Measurements from ENCODE around the gene SPTBN5.

The SPTBN5 gene

DNA sequence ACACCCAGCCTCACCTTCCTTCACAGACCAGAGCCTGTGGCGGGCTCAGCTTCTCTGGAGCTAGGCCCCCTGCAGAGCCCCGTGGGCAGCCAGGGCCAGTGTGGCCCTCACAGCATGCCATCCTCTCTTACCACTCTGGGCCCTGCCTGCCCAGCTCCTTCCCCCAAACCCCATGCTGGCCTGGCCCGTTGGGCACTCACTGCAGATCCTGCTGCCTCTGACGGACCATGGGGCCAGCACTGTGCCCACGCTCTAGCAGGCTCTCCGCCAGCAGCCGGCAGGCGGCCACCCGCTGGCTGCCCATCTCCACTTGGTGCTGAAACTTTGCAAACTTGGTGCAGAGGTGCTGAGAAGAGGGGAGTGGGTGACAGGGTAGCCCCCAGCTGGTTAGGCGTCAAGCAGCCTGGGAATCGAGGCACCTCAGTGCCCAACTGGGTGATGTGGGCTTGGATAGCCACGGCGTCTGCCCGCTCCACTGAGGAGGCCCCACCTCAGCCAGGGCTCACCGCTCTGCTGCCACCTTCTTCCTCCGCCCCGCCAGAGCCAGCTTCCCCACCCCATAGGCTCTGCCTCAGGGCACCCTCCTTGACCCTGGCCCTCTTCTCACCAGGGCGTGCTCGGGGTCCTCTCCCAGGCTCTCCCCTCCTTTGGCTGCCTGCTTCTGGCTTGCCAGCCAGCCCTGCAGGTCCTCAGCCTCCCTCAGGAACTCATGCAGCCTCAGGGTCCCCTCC is 22.5 kb downstream of the SPTBN5 start:
- TF ChIP-seq, protein P1, sequence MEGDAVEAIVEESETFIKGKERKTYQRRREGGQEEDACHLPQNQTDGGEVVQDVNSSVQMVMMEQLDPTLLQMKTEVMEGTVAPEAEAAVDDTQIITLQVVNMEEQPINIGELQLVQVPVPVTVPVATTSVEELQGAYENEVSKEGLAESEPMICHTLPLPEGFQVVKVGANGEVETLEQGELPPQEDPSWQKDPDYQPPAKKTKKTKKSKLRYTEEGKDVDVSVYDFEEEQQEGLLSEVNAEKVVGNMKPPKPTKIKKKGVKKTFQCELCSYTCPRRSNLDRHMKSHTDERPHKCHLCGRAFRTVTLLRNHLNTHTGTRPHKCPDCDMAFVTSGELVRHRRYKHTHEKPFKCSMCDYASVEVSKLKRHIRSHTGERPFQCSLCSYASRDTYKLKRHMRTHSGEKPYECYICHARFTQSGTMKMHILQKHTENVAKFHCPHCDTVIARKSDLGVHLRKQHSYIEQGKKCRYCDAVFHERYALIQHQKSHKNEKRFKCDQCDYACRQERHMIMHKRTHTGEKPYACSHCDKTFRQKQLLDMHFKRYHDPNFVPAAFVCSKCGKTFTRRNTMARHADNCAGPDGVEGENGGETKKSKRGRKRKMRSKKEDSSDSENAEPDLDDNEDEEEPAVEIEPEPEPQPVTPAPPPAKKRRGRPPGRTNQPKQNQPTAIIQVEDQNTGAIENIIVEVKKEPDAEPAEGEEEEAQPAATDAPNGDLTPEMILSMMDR (IDR thresholded peaks at IDR 0.05; ENCODE audit: extremely low read depth, missing control alignments): no peak
- DNase-seq (ENCODE audit: low spot score): no peak

DNA sequence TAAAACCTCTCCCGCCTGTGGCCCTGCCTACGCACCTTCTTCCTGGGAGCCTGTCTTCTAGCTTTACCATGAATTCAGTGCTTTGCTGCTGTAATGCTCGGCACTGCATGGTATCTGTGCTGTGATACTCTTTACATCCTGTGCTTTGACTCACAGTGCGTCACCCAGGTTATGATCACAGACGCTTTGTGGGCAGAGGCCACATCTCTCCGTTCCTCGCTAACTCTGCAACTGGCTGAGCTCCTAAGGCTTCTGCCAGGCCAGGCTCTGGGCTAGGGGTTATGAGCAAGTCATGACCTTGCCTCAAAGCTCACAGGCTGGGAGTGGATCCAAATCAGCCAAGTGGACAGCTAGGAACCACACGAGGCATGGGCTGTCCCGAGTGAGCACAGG is 23.2 kb downstream of the SPTBN5 start:
- TF ChIP-seq, protein P1 (IDR thresholded peaks at IDR 0.05; ENCODE audit: extremely low read depth, missing control alignments): no peak
- no peak for DNase-seq (ENCODE audit: low spot score)

DNA sequence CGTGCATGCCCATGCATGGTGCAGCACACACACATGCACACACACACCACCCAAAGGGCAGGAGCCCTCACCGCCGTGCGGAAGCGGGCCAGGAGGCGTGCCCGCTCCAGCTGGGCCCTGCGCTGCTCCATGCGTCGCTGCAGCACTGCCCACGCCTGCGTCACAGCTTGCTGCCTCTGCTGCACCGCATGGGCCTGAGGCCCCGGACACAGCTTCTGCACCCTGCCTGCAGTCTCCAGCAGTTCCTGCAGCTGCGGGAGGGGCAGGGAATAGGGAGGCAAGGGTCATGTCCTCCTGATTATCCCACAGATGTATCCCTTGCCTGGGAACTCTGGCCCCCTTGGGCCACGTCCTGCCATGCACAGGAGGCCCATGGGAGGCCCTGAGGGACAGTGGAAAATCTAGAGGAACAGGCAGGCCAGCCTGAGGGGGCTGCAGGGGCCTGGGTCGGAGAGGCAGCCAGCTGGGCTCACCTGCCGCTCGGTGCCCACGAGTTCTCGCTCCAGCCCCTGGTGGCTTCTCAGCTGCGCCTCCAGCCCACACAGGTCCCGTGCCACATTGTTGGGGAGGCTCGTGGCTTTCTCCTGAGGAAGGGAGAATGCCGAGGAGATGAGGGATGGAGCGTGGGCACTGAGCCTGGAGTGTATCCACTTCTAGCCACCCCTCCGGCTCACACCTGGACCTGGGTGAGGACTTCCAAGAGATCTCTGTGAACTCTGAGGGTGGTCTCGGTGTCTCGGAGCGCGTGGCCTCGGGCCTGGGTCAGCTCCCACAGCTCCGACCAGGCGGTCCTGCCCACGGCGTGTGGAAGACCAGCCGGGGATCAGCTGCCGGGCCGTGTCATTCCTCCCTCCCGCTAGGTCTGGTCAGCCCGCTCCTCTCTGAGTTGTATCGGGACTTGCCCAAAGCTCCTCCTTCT is 23.8 kb downstream of the SPTBN5 start:
- no peak for DNase-seq (ENCODE audit: low spot score)
- TF ChIP-seq, protein P1 (IDR thresholded peaks at IDR 0.05; ENCODE audit: extremely low read depth, missing control alignments): no peak

DNA sequence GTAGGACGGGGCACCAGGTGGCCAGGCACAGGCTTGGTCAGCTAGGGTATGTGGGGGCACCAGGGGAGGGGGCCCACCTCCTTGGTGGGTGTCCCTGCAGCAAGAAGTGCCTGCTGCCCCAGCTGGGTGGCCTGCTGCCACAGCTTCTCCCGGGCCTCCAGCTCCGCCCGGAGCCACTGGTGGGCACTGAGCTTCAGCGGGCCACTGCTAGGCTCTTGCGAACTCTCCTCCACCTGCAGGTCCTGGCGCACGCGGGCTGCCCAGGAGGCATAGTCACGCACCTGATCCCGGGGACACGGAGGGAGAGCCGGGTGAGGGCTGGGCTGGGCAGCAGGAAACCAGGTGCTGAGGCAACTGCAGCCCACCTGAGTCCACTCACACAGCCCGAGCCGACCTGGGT is 25.5 kb downstream of the SPTBN5 start:
- TF ChIP-seq, protein P1 (IDR thresholded peaks at IDR 0.05; ENCODE audit: extremely low read depth, missing control alignments): no peak
- DNase-seq (ENCODE audit: low spot score): no peak

DNA sequence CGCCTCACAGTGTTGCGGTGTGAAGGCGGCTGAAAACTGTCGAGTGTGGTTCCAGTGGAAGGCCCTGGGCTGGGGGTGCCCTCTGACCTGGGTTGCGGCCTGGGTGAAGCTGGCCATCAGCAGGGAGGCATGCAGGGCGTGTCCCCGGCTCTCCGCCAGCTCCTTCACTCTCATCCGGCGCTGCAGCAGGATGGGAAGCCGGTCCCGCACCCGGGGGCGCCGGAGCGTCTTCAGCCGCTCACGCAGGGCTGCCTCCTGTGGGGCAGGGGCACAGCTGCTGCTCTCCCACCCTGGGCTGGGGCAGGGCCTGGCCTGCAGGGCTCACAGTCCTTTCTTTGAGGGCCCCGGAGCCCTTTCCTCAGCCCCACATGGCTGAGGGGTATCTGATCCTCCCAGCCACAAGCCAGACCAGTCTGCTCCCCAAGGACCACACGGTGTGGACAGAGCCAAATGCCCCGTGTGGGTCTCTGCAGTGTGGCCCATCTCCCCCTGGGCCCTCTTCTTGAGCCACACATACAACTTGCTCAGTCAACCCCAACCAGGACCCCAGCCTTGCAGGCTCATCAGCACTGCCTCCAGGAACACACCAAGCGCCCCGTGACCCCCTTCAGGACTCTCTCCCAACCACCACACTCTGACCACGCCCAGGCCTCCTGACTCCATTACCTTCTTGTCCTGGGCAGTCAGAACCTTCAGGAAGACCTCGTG is 26.8 kb downstream of the SPTBN5 start:
- TF ChIP-seq, protein P1 (IDR thresholded peaks at IDR 0.05; ENCODE audit: extremely low read depth, missing control alignments): no peak
- DNase-seq (ENCODE audit: low spot score): no peak

DNA sequence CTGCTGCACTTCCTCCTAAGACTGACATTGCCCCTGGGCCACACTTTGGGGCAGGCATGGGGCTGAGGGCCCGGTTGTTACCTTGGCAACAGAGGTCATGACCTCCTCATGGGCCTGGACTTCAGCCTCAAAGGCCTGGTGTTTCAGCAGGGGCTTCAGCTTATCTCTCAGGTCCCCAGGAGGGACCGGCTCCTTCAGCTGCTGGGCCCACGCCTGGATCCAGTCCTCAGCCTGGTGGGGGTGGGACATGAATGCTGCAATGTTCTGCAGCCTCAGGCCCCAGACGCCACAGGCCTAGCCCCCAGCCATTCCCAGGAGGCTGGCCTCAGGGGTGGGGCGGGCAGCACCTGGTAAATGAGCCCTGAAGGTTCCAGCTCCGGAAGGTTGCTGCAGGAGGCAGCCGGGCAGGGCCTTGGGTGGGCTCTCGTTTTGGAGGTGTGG is 27.6 kb downstream of the SPTBN5 start:
- DNase-seq (ENCODE audit: low spot score): no peak
- TF ChIP-seq, protein P1 (IDR thresholded peaks at IDR 0.05; ENCODE audit: extremely low read depth, missing control alignments): no peak

All from GM20000 (cell line).